ENCODE measurements around the gene HECA. TPM values are rescaled to one million over a fixed set of nuclear protein-coding genes. Genes with fewer than 3 reads are reported as not detected.

The HECA gene
- total RNA-seq, 1 experiment from 2014 or later: 9.4 TPM

DNA sequence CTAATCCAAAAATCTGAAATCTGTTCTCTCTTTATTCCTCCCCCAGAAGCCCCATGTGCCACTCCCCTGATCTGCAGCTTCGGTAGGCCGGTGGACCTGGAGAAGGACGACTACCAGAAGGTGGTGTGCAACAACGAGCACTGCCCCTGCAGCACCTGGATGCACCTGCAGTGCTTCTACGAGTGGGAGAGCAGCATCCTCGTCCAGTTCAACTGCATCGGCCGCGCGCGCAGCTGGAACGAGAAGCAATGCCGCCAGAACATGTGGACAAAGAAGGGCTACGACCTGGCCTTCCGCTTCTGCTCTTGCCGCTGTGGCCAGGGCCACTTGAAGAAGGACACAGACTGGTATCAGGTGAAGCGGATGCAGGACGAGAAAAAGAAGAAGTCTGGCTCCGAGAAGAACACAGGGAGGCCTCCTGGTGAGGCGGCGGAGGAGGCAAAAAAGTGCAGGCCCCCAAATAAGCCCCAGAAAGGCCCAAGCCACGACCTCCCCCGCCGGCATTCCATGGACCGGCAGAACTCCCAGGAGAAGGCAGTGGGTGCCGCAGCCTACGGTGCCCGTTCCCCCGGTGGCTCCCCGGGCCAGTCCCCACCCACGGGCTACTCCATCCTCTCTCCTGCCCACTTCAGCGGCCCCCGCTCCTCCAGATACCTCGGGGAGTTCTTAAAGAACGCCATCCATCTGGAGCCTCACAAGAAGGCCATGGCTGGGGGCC lies 31.5 kb downstream of the HECA start:
- no peak overlapping the region for H3K27ac Mint-ChIP-seq
- TF ChIP-seq AFF4 (CRISPR knock-in tag; IDR thresholded peaks at IDR 0.05; ENCODE audit: borderline replicate concordance) (no peak), ZMAT4 (CRISPR knock-in tag; IDR thresholded peaks at IDR 0.05) (no peak), ATF1 (CRISPR knock-in tag; IDR thresholded peaks at IDR 0.05) (no peak), NR2C2 (CRISPR knock-in tag; IDR thresholded peaks at IDR 0.05) (no peak), CTCF (IDR thresholded peaks at IDR 0.05) (no peak)
- TF ChIP-seq, protein P1, sequence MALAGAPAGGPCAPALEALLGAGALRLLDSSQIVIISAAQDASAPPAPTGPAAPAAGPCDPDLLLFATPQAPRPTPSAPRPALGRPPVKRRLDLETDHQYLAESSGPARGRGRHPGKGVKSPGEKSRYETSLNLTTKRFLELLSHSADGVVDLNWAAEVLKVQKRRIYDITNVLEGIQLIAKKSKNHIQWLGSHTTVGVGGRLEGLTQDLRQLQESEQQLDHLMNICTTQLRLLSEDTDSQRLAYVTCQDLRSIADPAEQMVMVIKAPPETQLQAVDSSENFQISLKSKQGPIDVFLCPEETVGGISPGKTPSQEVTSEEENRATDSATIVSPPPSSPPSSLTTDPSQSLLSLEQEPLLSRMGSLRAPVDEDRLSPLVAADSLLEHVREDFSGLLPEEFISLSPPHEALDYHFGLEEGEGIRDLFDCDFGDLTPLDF (CRISPR knock-in tag; IDR thresholded peaks at IDR 0.05): no peak
- TF ChIP-seq, protein P2, sequence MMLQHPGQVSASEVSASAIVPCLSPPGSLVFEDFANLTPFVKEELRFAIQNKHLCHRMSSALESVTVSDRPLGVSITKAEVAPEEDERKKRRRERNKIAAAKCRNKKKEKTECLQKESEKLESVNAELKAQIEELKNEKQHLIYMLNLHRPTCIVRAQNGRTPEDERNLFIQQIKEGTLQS (CRISPR knock-in tag; conservative IDR thresholded peaks at IDR 0.05): no peak
- ATAC-seq: no peak
- no peak overlapping the region for H3K4me3 Mint-ChIP-seq
- ChIA-PET CTCF (no interaction called here), POLR2A (no interaction called here)
- no peak for DNase-seq (ENCODE audit: low spot score)
- H3K36me3 Mint-ChIP-seq: peaks cover 7% of the 10 kb centered on the region; the same call in 1 of the 2 replicates
- H3K4me1 Mint-ChIP-seq: peaks cover 14% of the 10 kb centered on the region
- no peaks in the 10 kb centered on the region for H3K9me3 Mint-ChIP-seq
- H3K27me3 Mint-ChIP-seq (ENCODE audit: low read depth): no peaks in the 10 kb centered on the region

GRCh38 chr6:139166956-139167313 lies 32.1 kb downstream of the HECA start:
- Mint-ChIP-seq H3K4me3 (no peak overlapping the region), H3K27ac (no peak overlapping the region), H3K4me1 (peaks cover 9% of the 10 kb centered on the region), H3K27me3 (ENCODE audit: low read depth) (no peaks in the 10 kb centered on the region), H3K9me3 (no peaks in the 10 kb centered on the region), H3K36me3 (peaks cover 7% of the 10 kb centered on the region; the same call in 1 of the 2 replicates)
- DNase-seq (ENCODE audit: low spot score): no peak
- ChIA-PET POLR2A (no interaction called here), CTCF (no interaction called here)
- no peak for ATAC-seq
- TF ChIP-seq NFE2L1 (CRISPR knock-in tag; IDR thresholded peaks at IDR 0.05) (no peak), ZMAT4 (CRISPR knock-in tag; IDR thresholded peaks at IDR 0.05) (no peak)
- TF ChIP-seq, protein P3, sequence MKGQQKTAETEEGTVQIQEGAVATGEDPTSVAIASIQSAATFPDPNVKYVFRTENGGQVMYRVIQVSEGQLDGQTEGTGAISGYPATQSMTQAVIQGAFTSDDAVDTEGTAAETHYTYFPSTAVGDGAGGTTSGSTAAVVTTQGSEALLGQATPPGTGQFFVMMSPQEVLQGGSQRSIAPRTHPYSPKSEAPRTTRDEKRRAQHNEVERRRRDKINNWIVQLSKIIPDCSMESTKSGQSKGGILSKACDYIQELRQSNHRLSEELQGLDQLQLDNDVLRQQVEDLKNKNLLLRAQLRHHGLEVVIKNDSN (CRISPR knock-in tag; IDR thresholded peaks at IDR 0.05): no peak

- POLR2A ChIA-PET: no interaction called here
- ATAC-seq: no peak
- TF ChIP-seq CDX4 (CRISPR knock-in tag; IDR thresholded peaks at IDR 0.05; ENCODE audit: borderline replicate concordance) (no peak), CTCF (IDR thresholded peaks at IDR 0.05) (no peak), GABPB1 (CRISPR knock-in tag; IDR thresholded peaks at IDR 0.05) (no peak), ZNF532 (CRISPR knock-in tag; IDR thresholded peaks at IDR 0.05; ENCODE audit: borderline replicate concordance) (no peak), ZNF317 (CRISPR knock-in tag; IDR thresholded peaks at IDR 0.05; ENCODE audit: borderline replicate concordance, low read depth) (no peak)
These were observed 37.3 kb downstream of the HECA start for GRCh38 chr6:139172151-139172550.

More at GRCh38 chr6:139172151-139172550, 37.3 kb downstream of the HECA start:
- H3K27me3 Mint-ChIP-seq (ENCODE audit: low read depth): no peaks in the 10 kb centered on the region
- DNase-seq (ENCODE audit: low spot score): no peak
- H3K36me3 Mint-ChIP-seq: peaks cover 3% of the 10 kb centered on the region
- H3K9me3 Mint-ChIP-seq: no peaks in the 10 kb centered on the region
- CTCF ChIA-PET: no interaction called here
- H3K4me3 Mint-ChIP-seq: no peak overlapping the region
- no peak overlapping the region for H3K27ac Mint-ChIP-seq
- peaks cover 17% of the 10 kb centered on the region for H3K4me1 Mint-ChIP-seq
